Measurements from ENCODE around the gene CSRP1. TPM values are rescaled to one million over a fixed set of nuclear protein-coding genes. Genes with fewer than 3 reads are reported as not detected.

CSRP1 gene
- total RNA-seq, 1 experiment from 2014 or later, result 94.4 TPM

DNA sequence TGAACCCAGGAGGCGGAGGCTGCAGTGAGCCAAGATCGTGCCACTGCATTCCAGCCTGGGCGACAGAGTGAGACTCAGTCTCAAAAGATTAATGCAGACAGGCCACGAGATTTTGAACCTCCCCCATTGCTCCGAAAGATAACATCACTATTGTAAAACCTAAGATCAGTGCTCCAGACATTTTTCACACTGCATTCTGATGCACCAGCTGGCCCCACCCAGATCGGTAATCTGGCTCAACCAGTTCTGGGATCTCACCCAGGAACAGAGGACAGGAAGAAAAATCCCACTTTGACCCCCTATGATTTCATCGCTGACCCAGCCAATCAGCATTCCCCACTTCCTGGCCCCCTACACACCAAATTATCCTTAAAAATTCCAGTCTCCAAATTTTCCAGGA, 10.7 kb upstream of the CSRP1 start:
- Histone ChIP-seq H3K4me1 (ENCODE audit: control insufficient read depth, insufficient read depth, low read length) (no peaks in the 10 kb centered on the region), H3K4me3 (ENCODE audit: low read depth in 2 of 2, low read length in 2 of 2) (no peak overlapping the region), H3K36me3 (ENCODE audit: control insufficient read depth, insufficient read depth, low read length) (no peaks in the 10 kb centered on the region), H3K27me3 (ENCODE audit: control insufficient read depth, insufficient read depth, low read length) (no peaks in the 10 kb centered on the region), H3K27ac (ENCODE audit: low read length) (no peak overlapping the region), H3K9me3 (ENCODE audit: control insufficient read depth, insufficient read depth, low read depth, low read length) (no peaks in the 10 kb centered on the region)
- ATAC-seq, result no peak
- ChIA-PET POLR2A (no interaction called here), CTCF (interaction anchor here (1.1 kb wide), 1 partner anchor 82 kb away, joined by 3 read pairs; no protein-coding TSS in a partner anchor)
- intact Hi-C loops (cut with micrococcal nuclease; ENCODE audit: unreplicated experiment) (no loop called here), in situ Hi-C loops (cut with HindIII; ENCODE audit: low pct_unique_long_range_greater_than_20kb, low sequenced_read_pairs) (no loop called here)
- BruUV-seq (replicated peaks), result no TSS peak
- TF ChIP-seq, protein P1, sequence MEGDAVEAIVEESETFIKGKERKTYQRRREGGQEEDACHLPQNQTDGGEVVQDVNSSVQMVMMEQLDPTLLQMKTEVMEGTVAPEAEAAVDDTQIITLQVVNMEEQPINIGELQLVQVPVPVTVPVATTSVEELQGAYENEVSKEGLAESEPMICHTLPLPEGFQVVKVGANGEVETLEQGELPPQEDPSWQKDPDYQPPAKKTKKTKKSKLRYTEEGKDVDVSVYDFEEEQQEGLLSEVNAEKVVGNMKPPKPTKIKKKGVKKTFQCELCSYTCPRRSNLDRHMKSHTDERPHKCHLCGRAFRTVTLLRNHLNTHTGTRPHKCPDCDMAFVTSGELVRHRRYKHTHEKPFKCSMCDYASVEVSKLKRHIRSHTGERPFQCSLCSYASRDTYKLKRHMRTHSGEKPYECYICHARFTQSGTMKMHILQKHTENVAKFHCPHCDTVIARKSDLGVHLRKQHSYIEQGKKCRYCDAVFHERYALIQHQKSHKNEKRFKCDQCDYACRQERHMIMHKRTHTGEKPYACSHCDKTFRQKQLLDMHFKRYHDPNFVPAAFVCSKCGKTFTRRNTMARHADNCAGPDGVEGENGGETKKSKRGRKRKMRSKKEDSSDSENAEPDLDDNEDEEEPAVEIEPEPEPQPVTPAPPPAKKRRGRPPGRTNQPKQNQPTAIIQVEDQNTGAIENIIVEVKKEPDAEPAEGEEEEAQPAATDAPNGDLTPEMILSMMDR (IDR thresholded peaks at IDR 0.05), result no peak
- TF ChIP-seq TCF7L2 (IDR thresholded peaks at IDR 0.05; ENCODE audit: low read depth, low read length) (no peak), POLR2AphosphoS5 (IDR thresholded peaks at IDR 0.05; ENCODE audit: low read depth, low read length) (no peak), SIN3A (IDR thresholded peaks at IDR 0.05; ENCODE audit: borderline replicate concordance, insufficient read depth, low read depth, low read length) (no peak), REST (IDR thresholded peaks at IDR 0.05; ENCODE audit: insufficient read depth in 1 of 2, low read depth in 2 of 2, low read length in 1 of 2) (no peak)
- DNase-seq (ENCODE audit: low read depth, low spot score), result no peak

DNA sequence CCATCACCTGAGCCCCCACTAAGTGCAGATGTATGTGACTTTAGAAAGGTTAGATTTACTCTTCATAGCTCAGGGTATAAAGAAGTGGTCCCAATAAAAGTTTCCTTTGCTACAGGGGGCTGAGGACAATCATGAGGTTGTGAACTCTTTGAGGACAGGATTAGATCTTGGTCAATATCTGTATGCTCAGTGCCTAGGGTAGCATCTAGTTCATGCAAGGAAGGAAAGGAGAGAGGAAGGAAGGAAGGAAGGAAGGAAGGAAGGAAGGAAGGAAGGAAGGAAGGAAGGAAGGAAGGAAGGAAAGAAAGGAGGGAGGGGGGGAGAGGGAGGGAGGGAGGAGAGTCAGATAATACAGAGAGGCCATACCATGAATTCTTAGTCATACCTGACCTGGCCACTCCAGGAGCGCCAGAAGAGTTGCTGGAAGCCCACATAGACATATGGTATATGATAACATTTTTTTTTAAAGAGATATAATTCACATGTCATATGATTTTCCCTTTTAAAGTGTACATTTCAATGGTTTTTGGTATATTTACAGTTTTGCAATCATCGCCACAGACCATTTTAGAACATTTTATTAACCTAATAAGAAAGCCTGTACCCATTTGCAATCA, 9.7 kb upstream of the CSRP1 start:
- no peak overlapping the region for H3K4me3 ChIP-seq (ENCODE audit: low read depth in 2 of 2, low read length in 2 of 2)
- BruUV-seq (replicated peaks), result no TSS peak
- H3K9me3 ChIP-seq (ENCODE audit: control insufficient read depth, insufficient read depth, low read depth, low read length), result no peaks in the 10 kb centered on the region
- TF ChIP-seq, protein P1 (IDR thresholded peaks at IDR 0.05), result no peak
- TF ChIP-seq TCF7L2 (IDR thresholded peaks at IDR 0.05; ENCODE audit: low read depth, low read length) (no peak), POLR2AphosphoS5 (IDR thresholded peaks at IDR 0.05; ENCODE audit: low read depth, low read length) (no peak), SIN3A (IDR thresholded peaks at IDR 0.05; ENCODE audit: borderline replicate concordance, insufficient read depth, low read depth, low read length) (no peak), REST (IDR thresholded peaks at IDR 0.05; ENCODE audit: insufficient read depth in 1 of 2, low read depth in 2 of 2, low read length in 1 of 2) (no peak)
- ATAC-seq (no peak), DNase-seq (ENCODE audit: low read depth, low spot score) (no peak)
- ChIA-PET POLR2A (no interaction called here), CTCF (interaction anchor here (0.6 to 6.7 kb wide), 3 partner anchors 35 to 84 kb away, joined by 3 to 110 read pairs (median 3); no protein-coding TSS in a partner anchor)
- H3K4me1 ChIP-seq (ENCODE audit: control insufficient read depth, insufficient read depth, low read length), result peaks cover 5% of the 10 kb centered on the region; the same call in 1 of the 2 replicates
- H3K27ac ChIP-seq (ENCODE audit: low read length), result no peak overlapping the region
- intact Hi-C loops (cut with micrococcal nuclease; ENCODE audit: unreplicated experiment), result no loop called here
- H3K27me3 ChIP-seq (ENCODE audit: control insufficient read depth, insufficient read depth, low read length), result no peaks in the 10 kb centered on the region
- H3K36me3 ChIP-seq (ENCODE audit: control insufficient read depth, insufficient read depth, low read length), result no peaks in the 10 kb centered on the region
- in situ Hi-C loops (cut with HindIII; ENCODE audit: low pct_unique_long_range_greater_than_20kb, low sequenced_read_pairs), result no loop called here

Measured in Panc1 (cell line).